ENCODE data around the gene VWDE. TPM values are rescaled to one million over a fixed set of nuclear protein-coding genes. Genes with fewer than 3 reads are reported as not detected.

The VWDE gene
- total and polyA plus RNA-seq, 2 experiments from 2014 or later: not detected

DNA sequence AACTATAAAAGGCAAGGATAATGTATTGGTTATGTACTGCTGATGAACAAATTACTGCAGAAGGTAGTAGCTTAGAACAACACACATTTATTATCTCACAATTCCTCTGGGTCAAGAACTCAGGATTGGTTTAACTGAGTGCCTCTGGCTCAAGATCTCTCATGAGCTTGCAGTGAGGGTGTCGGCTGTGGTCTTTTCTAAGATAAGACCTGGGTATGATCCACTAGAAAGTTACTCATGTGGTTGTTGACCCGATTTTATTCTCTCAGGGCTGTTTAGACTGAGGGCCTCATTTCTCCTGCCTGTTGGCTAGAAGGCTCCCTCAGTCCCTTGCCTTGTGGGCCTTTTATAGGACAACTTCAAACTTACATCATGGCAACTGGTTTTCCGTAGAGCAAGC, 86.7 kb downstream of the VWDE start:
- Histone ChIP-seq H2AFZ (no peak overlapping the region), H3K79me2 (ENCODE audit: insufficient read depth) (no peaks in the 10 kb centered on the region), H3K9me2 (ENCODE audit: insufficient read depth) (no peaks in the 10 kb centered on the region), H3K36me3 (ENCODE audit: low read depth) (no peaks in the 10 kb centered on the region), H3K27ac (no peak overlapping the region), H3K27me3 (replicated peaks; ENCODE audit: insufficient read depth) (no peaks in the 10 kb centered on the region), H3K4me1 (ENCODE audit: insufficient read depth) (no peaks in the 10 kb centered on the region), H3K9me3 (ENCODE audit: low read depth) (no peaks in the 10 kb centered on the region), H3F3A (ENCODE audit: insufficient read depth) (no peaks in the 10 kb centered on the region), H3K9ac (no peak overlapping the region), H4K20me1 (ENCODE audit: insufficient read depth) (no peaks in the 10 kb centered on the region), H3K4me2 (ENCODE audit: unreplicated experiment) (no peak overlapping the region), H3K4me3 (no peak overlapping the region)
- no peak for DNase-seq
- no peak for TF ChIP-seq EZH2phosphoT487 (IDR thresholded peaks at IDR 0.05; ENCODE audit: insufficient read depth, low read depth)
- no peak for TF ChIP-seq EZH2 (IDR thresholded peaks at IDR 0.05; ENCODE audit: insufficient read depth, poor library complexity, severe bottlenecking)
- WGBS, 2 experiments (ENCODE audit: low coverage in 1 of 2, low lambda C conversion rate in 2 of 2, missing lambda C conversion rate in 2 of 2): 12 to 18% methylated on average over 3 of the region's 3 CpGs
- in situ Hi-C loops (cut with MboI): loop anchor here (25.0 kb wide), 1 partner anchor 880 kb away; no protein-coding TSS in a partner anchor

- Histone ChIP-seq H3K4me3 (no peak overlapping the region), H3K9me2 (ENCODE audit: insufficient read depth) (no peaks in the 10 kb centered on the region), H3K4me1 (ENCODE audit: insufficient read depth) (no peaks in the 10 kb centered on the region), H3K9me3 (ENCODE audit: low read depth) (no peaks in the 10 kb centered on the region), H3K4me2 (ENCODE audit: unreplicated experiment) (no peak overlapping the region), H3K9ac (no peak overlapping the region), H3K27me3 (replicated peaks; ENCODE audit: insufficient read depth) (no peaks in the 10 kb centered on the region), H2AFZ (no peak overlapping the region), H3K36me3 (ENCODE audit: low read depth) (no peaks in the 10 kb centered on the region), H3F3A (ENCODE audit: insufficient read depth) (no peaks in the 10 kb centered on the region), H4K20me1 (ENCODE audit: insufficient read depth) (no peaks in the 10 kb centered on the region), H3K79me2 (ENCODE audit: insufficient read depth) (no peaks in the 10 kb centered on the region), H3K27ac (no peak overlapping the region)
- DNase-seq: no peak
- TF ChIP-seq EZH2phosphoT487 (IDR thresholded peaks at IDR 0.05; ENCODE audit: insufficient read depth, low read depth) (no peak), EZH2 (IDR thresholded peaks at IDR 0.05; ENCODE audit: insufficient read depth, poor library complexity, severe bottlenecking) (no peak)
- in situ Hi-C loops (cut with MboI): loop anchor here (25.0 kb wide), 1 partner anchor 878 kb away; no protein-coding TSS in a partner anchor
Observed at GRCh38 chr7:12315049-12315448, 88.6 kb downstream of the VWDE start.

DNA sequence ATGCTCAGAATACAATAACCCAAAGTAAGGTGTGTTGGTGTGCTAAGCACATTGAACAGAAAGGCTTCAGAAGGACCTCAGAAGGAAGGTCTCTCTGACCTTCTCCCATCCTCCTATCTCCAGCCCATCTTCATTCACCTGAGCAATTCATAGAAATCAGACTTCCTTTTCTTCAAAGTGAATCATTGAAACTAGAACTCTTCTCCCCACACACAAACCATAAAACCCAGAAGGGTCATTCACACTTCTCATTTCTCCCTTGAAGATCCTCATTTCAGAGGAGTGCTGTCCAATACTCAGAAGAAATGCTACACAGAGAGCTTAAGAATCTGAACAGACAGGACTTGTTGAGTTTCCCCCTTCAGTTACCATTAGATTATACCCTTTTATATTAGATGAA, 89.5 kb downstream of the VWDE start:
- no peak for DNase-seq
- in situ Hi-C loops (cut with MboI): loop anchor here (25.0 kb wide), 1 partner anchor 877 kb away; no protein-coding TSS in a partner anchor

DNA sequence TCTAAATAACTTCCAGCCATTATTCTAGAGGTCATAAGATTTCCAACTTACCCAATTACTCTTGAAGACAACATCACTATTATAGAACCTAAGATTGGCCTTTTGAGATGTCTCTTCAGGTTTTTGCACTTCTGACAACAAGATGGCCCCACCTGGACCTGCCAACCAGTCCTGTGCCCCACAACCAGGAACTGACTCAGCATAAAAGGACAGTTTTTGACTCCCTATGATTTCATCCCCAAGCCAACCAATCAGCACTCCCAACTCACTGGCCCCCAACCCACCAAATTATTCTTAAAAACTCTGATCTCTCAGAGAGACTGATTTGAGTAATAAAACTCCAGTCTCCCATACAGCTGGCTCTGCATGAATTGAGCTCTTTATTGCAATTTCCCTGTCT, 98.2 kb downstream of the VWDE start:
- H3K9ac ChIP-seq: no peak overlapping the region
- no peaks in the 10 kb centered on the region for H4K20me1 ChIP-seq (ENCODE audit: insufficient read depth)
- H3K79me2 ChIP-seq (ENCODE audit: insufficient read depth): no peaks in the 10 kb centered on the region
- H3K36me3 ChIP-seq (ENCODE audit: low read depth): no peaks in the 10 kb centered on the region
- no peak for DNase-seq
- TF ChIP-seq EZH2 (IDR thresholded peaks at IDR 0.05; ENCODE audit: insufficient read depth, poor library complexity, severe bottlenecking): no peak
- no peak for TF ChIP-seq EZH2phosphoT487 (IDR thresholded peaks at IDR 0.05; ENCODE audit: insufficient read depth, low read depth)
- no peak overlapping the region for H3K4me2 ChIP-seq (ENCODE audit: unreplicated experiment)
- no peak overlapping the region for H3K27ac ChIP-seq
- in situ Hi-C loops (cut with MboI): loop anchor here (25.0 kb wide), 1 partner anchor 868 kb away; no protein-coding TSS in a partner anchor
- no peaks in the 10 kb centered on the region for H3F3A ChIP-seq (ENCODE audit: insufficient read depth)
- no peak overlapping the region for H3K4me3 ChIP-seq
- no peak overlapping the region for H2AFZ ChIP-seq
- no peaks in the 10 kb centered on the region for H3K9me3 ChIP-seq (ENCODE audit: low read depth)
- no peaks in the 10 kb centered on the region for H3K9me2 ChIP-seq (ENCODE audit: insufficient read depth)
- H3K27me3 ChIP-seq (replicated peaks; ENCODE audit: insufficient read depth): peaks cover 6% of the 10 kb centered on the region; the same call in 1 of the 2 replicates
- H3K4me1 ChIP-seq (ENCODE audit: insufficient read depth): no peaks in the 10 kb centered on the region

More for the DNA sequence above, 89.5 kb downstream of the VWDE start:
- Histone ChIP-seq H3K9ac (no peak overlapping the region), H3K9me2 (ENCODE audit: insufficient read depth) (no peaks in the 10 kb centered on the region), H3K9me3 (ENCODE audit: low read depth) (no peaks in the 10 kb centered on the region), H3K79me2 (ENCODE audit: insufficient read depth) (no peaks in the 10 kb centered on the region), H3K4me3 (no peak overlapping the region), H3K4me1 (ENCODE audit: insufficient read depth) (no peaks in the 10 kb centered on the region), H3K27me3 (replicated peaks; ENCODE audit: insufficient read depth) (0 out of 2 replicates have a peak, but pooled peaks cover under 1% of the 10 kb centered on the region), H2AFZ (no peak overlapping the region), H3F3A (ENCODE audit: insufficient read depth) (no peaks in the 10 kb centered on the region), H3K36me3 (ENCODE audit: low read depth) (no peaks in the 10 kb centered on the region), H3K4me2 (ENCODE audit: unreplicated experiment) (no peak overlapping the region), H4K20me1 (ENCODE audit: insufficient read depth) (no peaks in the 10 kb centered on the region), H3K27ac (no peak overlapping the region)
- TF ChIP-seq EZH2phosphoT487 (IDR thresholded peaks at IDR 0.05; ENCODE audit: insufficient read depth, low read depth): no peak
- TF ChIP-seq EZH2 (IDR thresholded peaks at IDR 0.05; ENCODE audit: insufficient read depth, poor library complexity, severe bottlenecking): no peak

DNA sequence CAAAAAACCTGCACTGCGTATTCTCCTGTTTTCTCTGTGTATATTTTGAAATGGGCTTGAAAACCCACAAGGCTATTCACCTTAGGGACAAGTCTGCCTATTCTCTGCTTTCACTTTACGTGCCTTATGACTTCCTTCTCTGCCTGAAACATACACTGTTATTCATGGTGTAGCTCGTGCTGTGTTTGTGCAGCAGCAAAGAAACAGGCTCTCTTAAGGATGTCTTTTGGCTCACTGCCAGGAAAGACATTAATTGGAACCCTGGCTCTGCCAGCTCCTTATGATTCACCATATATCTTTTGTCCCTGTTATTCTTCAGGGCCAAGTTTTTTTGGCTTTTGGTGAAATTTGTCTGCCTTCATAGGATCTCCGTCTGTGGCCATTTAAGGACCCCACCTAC, 100.2 kb downstream of the VWDE start:
- Histone ChIP-seq H3K27ac (no peak overlapping the region), H4K20me1 (ENCODE audit: insufficient read depth) (no peaks in the 10 kb centered on the region), H3K9me2 (ENCODE audit: insufficient read depth) (no peaks in the 10 kb centered on the region), H3K27me3 (replicated peaks; ENCODE audit: insufficient read depth) (no peaks in the 10 kb centered on the region), H3K4me3 (no peak overlapping the region), H3K36me3 (ENCODE audit: low read depth) (no peaks in the 10 kb centered on the region), H2AFZ (no peak overlapping the region), H3K9ac (no peak overlapping the region), H3K9me3 (ENCODE audit: low read depth) (no peaks in the 10 kb centered on the region), H3F3A (ENCODE audit: insufficient read depth) (no peaks in the 10 kb centered on the region), H3K4me1 (ENCODE audit: insufficient read depth) (no peaks in the 10 kb centered on the region), H3K4me2 (ENCODE audit: unreplicated experiment) (no peak overlapping the region), H3K79me2 (ENCODE audit: insufficient read depth) (no peaks in the 10 kb centered on the region)
- TF ChIP-seq EZH2phosphoT487 (IDR thresholded peaks at IDR 0.05; ENCODE audit: insufficient read depth, low read depth): no peak
- no peak for TF ChIP-seq EZH2 (IDR thresholded peaks at IDR 0.05; ENCODE audit: insufficient read depth, poor library complexity, severe bottlenecking)
- 1 to 3% methylated on average over 4 of the region's 4 CpGs for WGBS, 2 experiments (ENCODE audit: low coverage in 1 of 2, low lambda C conversion rate in 2 of 2, missing lambda C conversion rate in 2 of 2)
- peak; percentile 16 for DNase-seq
- in situ Hi-C loops (cut with MboI): loop anchor here (25.0 kb wide), 1 partner anchor 866 kb away; no protein-coding TSS in a partner anchor

Measured in GM23248 (cell line).